ENCODE results near the gene CDKL2.

CDKL2 gene

GRCh38 chr4:75637827-75638226, 7.5 kb upstream of the CDKL2 start:
- no peak for DNase-seq

DNA sequence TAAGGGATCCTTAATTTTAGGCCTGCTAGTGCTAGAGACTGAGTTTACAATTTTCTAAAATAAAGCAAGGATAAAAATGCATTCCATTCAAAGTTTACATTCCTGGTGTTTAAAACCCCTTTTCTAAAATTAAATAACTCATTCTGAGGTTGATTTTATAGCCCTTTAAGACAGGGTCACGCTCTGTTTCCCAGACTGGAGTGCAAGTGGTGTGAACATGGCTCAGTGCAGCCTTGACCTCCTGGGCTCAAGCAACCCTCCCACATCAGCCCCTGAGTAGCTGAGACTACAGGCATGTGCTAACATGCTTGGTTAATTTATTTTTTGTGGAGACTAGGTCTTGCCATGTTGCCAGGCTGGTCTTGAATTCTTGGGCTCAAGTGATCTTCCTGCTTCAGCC, 6.8 kb upstream of the CDKL2 start:
- DNase-seq, result no peak

- no peak for DNase-seq
These were observed 4.6 kb upstream of the CDKL2 start for GRCh38 chr4:75634951-75635350.

GRCh38 chr4:75634281-75634680, 4.0 kb upstream of the CDKL2 start:
- DNase-seq, result no peak

DNA sequence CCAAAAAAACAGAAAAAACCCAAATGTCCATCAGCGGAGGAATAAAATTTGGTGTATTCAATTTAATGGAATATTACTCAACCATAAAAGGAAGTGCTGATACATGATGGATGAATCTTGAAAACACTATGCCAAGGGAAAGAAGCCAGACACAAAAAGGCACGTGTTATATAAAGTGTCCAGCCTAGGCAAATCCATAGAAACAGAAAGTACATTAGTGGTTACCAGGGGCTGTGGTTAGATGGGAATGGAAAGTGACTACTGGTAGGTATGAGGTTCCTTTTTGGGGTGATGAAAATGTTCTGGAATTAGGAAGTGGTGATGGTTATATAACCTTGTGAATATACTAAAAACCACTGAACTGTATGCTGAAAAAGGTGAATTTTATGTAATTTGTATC, 3.5 kb upstream of the CDKL2 start:
- no peak for DNase-seq

DNA sequence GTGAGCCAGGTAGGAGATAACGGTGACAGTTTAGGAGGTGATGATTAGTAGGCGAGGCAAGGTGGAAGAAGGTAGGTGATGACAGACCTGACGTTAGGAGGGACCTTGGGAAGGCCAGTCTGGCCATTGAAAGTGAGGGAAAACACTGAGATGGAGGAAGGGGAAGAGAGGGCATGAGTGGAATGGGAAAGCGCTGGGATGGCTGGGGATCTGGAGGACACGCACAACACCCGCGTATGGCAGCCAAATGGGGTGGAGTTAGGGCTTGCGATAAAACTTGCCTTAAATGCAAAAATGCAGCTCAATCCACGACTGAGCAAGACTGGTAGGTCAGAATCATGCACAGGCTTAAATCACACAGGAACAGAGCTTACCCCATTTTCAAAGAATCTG, 605 bp upstream of the CDKL2 start:
- no peak for DNase-seq

GRCh38 chr4:75629239-75629638, 1.1 kb downstream of the CDKL2 start:
- no peak for DNase-seq

- DNase-seq, result no peak
These were observed 7.3 kb downstream of the CDKL2 start for GRCh38 chr4:75623026-75623425.

- no peak for DNase-seq
These were observed 8.6 kb downstream of the CDKL2 start for GRCh38 chr4:75621715-75622114.

DNA sequence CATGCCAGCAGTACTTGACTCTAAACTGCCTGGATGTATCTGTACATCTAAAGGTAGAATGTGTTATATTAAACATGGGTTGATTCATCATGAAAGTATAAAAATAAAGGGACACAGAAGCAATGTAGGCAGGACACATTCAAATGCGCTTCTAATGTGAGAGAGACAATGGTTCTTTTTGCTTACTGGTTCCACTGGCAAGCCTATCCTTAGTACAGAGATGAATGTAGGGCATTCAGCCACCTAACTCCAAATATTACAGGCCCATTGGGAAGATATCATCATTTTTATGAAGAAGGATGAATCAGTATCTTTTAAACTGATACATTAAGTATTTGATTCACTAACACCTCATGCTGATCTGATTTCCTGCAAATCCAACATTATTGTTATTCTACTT, 18.0 kb downstream of the CDKL2 start:
- DNase-seq, result no peak

- no peak for DNase-seq
These were observed 24.4 kb downstream of the CDKL2 start for GRCh38 chr4:75605928-75606327.

DNA sequence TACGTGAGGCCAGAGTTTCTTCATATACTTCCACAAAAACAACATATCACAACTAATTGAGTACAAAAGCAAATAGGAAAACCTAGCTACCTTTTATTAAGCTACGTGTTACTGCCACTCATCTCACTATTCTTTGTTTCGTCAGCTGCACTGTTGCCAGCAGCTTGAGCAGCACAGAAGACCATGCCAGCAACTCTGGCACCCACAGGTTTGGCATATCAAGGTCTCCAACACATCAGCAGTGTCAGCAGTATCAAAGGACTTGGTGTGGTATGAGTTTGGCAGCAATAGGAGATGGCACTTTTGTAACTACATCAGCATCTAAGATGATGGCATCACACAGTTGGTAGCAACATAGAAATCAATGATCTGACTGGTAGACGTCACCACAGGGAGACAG, 30.7 kb downstream of the CDKL2 start:
- DNase-seq, result no peak

- DNase-seq, result no peak
These were observed 31.9 kb downstream of the CDKL2 start for GRCh38 chr4:75598390-75598789.

GRCh38 chr4:75596061-75596460, 34.3 kb downstream of the CDKL2 start:
- DNase-seq, result no peak

DNA sequence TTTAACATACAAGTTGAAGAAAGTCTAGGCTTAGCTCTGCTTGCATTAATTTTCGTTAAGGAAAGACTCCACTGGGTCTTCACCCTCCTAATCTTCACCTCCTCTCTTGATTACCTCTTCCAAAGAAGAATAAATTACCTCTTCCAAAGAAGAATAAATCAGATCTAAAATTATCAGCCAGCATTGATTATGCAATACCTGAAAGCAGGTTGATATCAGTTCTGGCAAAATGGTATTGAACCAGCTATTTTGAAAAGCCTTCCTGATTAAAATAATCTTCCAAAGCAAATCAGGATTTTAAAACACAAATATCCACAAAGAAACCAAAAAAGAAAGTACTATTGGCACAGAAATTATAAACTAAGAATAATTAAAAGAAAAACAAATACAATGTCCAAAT, 36.9 kb downstream of the CDKL2 start:
- DNase-seq, result no peak

DNA sequence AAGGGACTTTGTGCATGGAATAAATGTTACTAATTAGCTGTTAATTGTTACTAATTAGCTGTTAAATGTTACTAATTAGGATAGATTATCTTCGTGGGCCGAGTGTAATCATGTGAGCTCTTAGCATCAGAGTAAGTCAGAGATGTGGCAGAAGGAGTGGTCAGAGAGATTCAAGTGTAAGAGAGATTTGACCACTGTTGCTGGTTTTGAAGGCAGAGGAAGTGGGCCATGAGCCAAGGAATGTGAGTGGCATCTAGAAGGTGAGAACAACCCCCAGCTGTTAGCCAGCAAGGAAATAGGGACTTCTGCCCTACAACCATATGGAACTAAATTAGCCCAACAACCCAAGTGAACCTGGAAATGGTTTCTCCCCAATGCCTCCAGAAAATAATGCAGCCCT, 46.3 kb downstream of the CDKL2 start:
- DNase-seq, result no peak

DNA sequence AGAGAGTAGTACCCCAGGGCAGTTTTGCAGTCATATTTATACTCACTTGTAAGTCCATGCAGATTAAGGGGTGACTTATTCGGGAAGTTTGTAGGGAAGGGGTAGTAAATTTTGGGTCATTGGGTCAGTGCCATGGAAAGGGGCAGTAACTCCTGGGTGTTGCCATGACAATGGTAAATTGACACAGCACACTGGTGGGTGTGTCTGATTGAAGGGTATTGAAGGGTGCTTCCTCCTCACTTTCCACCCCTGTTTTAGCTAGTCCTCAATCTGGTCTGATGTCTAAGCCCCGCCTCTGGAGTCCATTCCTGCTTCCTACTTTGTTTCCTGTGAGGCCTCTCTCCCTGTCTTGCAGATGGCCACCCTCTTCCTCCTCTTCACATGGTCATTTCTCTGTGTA, 62.6 kb downstream of the CDKL2 start:
- DNase-seq, result no peak

GRCh38 chr4:75566911-75567310, 63.4 kb downstream of the CDKL2 start:
- DNase-seq, result no peak

- no peak for DNase-seq
These were observed 64.8 kb downstream of the CDKL2 start for GRCh38 chr4:75565481-75565880.

GRCh38 chr4:75564023-75564422, 66.3 kb downstream of the CDKL2 start:
- no peak for DNase-seq

DNA sequence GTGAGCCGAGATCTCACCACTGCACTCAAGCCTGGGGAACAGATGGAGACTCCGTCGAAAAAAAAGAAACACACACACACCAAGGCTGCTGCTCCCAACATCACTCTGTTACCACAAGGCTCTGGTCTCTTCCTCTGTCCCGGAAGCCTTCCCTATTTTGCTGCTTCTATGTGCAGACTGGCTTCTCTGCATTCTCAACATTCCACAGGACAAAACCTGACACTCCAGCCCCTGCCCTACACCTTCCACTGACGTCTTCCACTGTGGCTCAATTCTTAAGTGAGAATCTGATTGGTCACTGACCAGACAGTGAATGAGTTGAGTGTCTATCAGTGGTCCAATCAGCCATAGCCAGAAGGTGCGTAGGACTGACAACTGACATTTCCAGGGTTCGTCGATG, 68.5 kb downstream of the CDKL2 start:
- no peak for DNase-seq

- DNase-seq, result no peak
These were observed 72.6 kb downstream of the CDKL2 start for GRCh38 chr4:75557696-75558095.

- no peak for DNase-seq
These were observed 74.8 kb downstream of the CDKL2 start, which contains the start of gene ODAPH for GRCh38 chr4:75555294-75556164. Gene ODAPH, plus strand, starts transcription at chr4:75556066. Its CDS starts 17 bp downstream, at chr4:75556083.

DNA sequence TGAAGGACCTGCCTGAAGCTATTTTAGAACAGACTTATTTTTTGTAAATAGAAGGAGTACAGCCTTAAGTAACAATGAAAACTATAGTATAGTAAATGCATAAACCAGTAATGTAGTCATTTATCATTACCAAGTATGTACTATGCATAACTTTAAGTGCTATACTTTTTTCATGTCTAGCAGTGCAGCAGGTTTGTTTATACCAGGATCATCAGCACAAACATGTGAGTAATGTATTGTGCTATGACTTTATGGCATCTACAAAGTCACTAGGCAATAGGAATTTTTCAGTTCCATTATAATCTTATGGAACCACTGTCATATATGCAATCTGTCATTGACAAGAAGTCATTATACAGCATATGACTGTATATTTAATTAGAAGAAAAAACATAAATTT, 77.9 kb downstream of the CDKL2 start:
- DNase-seq, result no peak

- DNase-seq, result no peak
These were observed 81.3 kb downstream of the CDKL2 start for GRCh38 chr4:75549019-75549418.

All from NCI-H187 (cell line).